A549 (cell line): ENCODE measurements around the gene CARMIL1. TPM values are rescaled to one million over a fixed set of nuclear protein-coding genes. Genes with fewer than 3 reads are reported as not detected.

Experiments used
- ATAC-seq, 2 experiments: fragments of 200-7000 bp in 1 of 2; fragments of >200 bp in 1 of 2; cut with Nextera tagmentation in 1 of 2; cut with Tn5 transposase in 1 of 2; 3 replicates each; pipeline versions ENCODE4 v1.8.0 to v1.9.1; 2018 to 2020; ENCODE audit warnings: mild to moderate bottlenecking in 1 of 2, moderate library complexity in 1 of 2
- CTCF ChIA-PET: fragments of 300-600 bp; sonication (Branson Sonifier 250); formaldehyde crosslinking; extraction: SDS; loops from one replicate; lab custom pipeline; 2021; ENCODE audit warnings: antibody characterized with exemption, inconsistent platforms; lab: Yijun Ruan, JAX
- POLR2A ChIA-PET: fragments of 350-600 bp; formaldehyde crosslinking; extraction: SDS; loops from one replicate; lab custom pipeline; 2021; ENCODE audit warnings: antibody characterized with exemption, inconsistent platforms; lab: Yijun Ruan, JAX
- DNase-seq, 2 experiments: peaks; one replicate each; pipeline versions ENCODE4 v3.0.0 to v3.0.0-alpha.2; 2011 to 2016; ENCODE audit warnings: low read depth in 1 of 2, low spot score in 1 of 2
- FAIRE-seq: peaks from 2 replicates; lab custom pipeline; 2011; peaks lifted over from hg19 to GRCh38; lab: Jason Lieb, UNC
- H3K27ac ChIP-seq, 2 experiments: fragments of >200 bp; sonication (Bioruptor Twin); formaldehyde crosslinking; 3 replicates each; pipeline ENCODE4 v1.5.1; 2016 to 2017
- H3K4me1 ChIP-seq: fragments of >200 bp; sonication (Bioruptor Twin); formaldehyde crosslinking; 3 replicates; pipeline ENCODE4 v1.6.1; 2016
- H3K4me2 ChIP-seq: fragments of >200 bp; sonication (Bioruptor Twin); formaldehyde crosslinking; 3 replicates; pipeline ENCODE4 v1.6.1; 2016
- H3K4me3 ChIP-seq: fragments of >200 bp; sonication (Bioruptor Twin); formaldehyde crosslinking; 3 replicates; pipeline ENCODE4 v1.5.1; 2016
- H3K9me3 ChIP-seq: fragments of >200 bp; sonication (Bioruptor Twin); formaldehyde crosslinking; 3 replicates; pipeline ENCODE4 v1.6.1; 2016
- BHLHE40 ChIP-seq: IDR thresholded peaks from 2 replicates; pipeline ENCODE4 v1.6.1; 2012; ENCODE audit warnings: low read depth, low read length, inconsistent platforms
- CBX2 ChIP-seq: fragments of 200-600 bp; sonication (generic); IDR thresholded peaks from 2 replicates; pipeline ENCODE4 v1.6.1; 2016; ENCODE audit warnings: low read depth, mild to moderate bottlenecking, borderline replicate concordance
- CEBPB ChIP-seq, 2 experiments: fragments of >200 bp in 1 of 2; sonication (Bioruptor Twin) in 1 of 2; formaldehyde crosslinking in 1 of 2; IDR thresholded peaks; 2 replicates each; pipeline ENCODE4 v1.6.1; 2012 to 2016
- CHD2 ChIP-seq: fragments of 150-350 bp; IDR thresholded peaks from 2 replicates; pipeline ENCODE4 v1.6.1; 2014; ENCODE audit warnings: low read length; ENCODE audit not compliant: partially characterized antibody
- CHD4 ChIP-seq: fragments of 200-600 bp; sonication (generic); IDR thresholded peaks from 2 replicates; pipeline ENCODE4 v1.6.1; 2016; ENCODE audit warnings: antibody characterized with exemption, mild to moderate bottlenecking, borderline replicate concordance
- EP300 ChIP-seq, 2 experiments: fragments of >200 bp; sonication (Bioruptor Twin); formaldehyde crosslinking; IDR thresholded peaks; 2 replicates in 1 of 2; 3 replicates in 1 of 2; pipeline ENCODE4 v1.6.1; 2016 to 2017
- FOSB ChIP-seq: fragments of 250-450 bp; sonication (Bioruptor Pico); IDR thresholded peaks from 2 replicates; pipeline ENCODE4 v1.5.0; 2020; ENCODE audit warnings: mild to moderate bottlenecking, moderate library complexity
- FOSL2 ChIP-seq, 2 experiments: fragments of 450-650 bp in 1 of 2; fragments of >200 bp in 1 of 2; sonication (Bioruptor Twin) in 1 of 2; formaldehyde crosslinking; IDR thresholded peaks; 2 replicates each; pipeline versions ENCODE4 v1.5.0 to v1.6.1; 2016 to 2020; ENCODE audit warnings: mild to moderate bottlenecking in 1 of 2, moderate library complexity in 1 of 2
- GATA3 ChIP-seq: IDR thresholded peaks from 2 replicates; pipeline ENCODE4 v1.6.1; 2012; ENCODE audit warnings: borderline replicate concordance
- HDAC2 ChIP-seq: fragments of 200-600 bp; sonication (generic); IDR thresholded peaks from 2 replicates; pipeline ENCODE4 v1.6.1; 2016
- HEYL ChIP-seq: fragments of 250-450 bp; sonication (Bioruptor Pico); IDR thresholded peaks from 2 replicates; pipeline ENCODE4 v1.8.0; 2021; ENCODE audit warnings: mild to moderate bottlenecking, moderate library complexity
- HOXB5 ChIP-seq: fragments of 250-450 bp; sonication (Bioruptor Pico); IDR thresholded peaks from 2 replicates; pipeline ENCODE4 v1.5.0; 2020; ENCODE audit warnings: mild to moderate bottlenecking, moderate library complexity
- JUNB ChIP-seq: fragments of >200 bp; sonication (Bioruptor Twin); formaldehyde crosslinking; IDR thresholded peaks from 2 replicates; pipeline ENCODE4 v1.6.1; 2016
- KDM1A ChIP-seq: fragments of 200-600 bp; sonication (generic); IDR thresholded peaks from 2 replicates; pipeline ENCODE4 v1.6.1; 2016; ENCODE audit warnings: low read depth, mild to moderate bottlenecking
- MAZ ChIP-seq: fragments of 150-350 bp; IDR thresholded peaks from 2 replicates; pipeline ENCODE4 v1.6.1; 2014; ENCODE audit warnings: antibody characterized with exemption, low read depth, low read length, borderline replicate concordance
- MYC ChIP-seq: IDR thresholded peaks from 2 replicates; pipeline ENCODE4 v1.6.1; 2012; ENCODE audit warnings: mild to moderate bottlenecking, inconsistent platforms, low read length, improper control_type of control experiment, borderline replicate concordance
- NPAS2 ChIP-seq: fragments of 250-450 bp; sonication (Bioruptor Pico); IDR thresholded peaks from 2 replicates; pipeline ENCODE4 v1.8.0; 2022; ENCODE audit warnings: mild to moderate bottlenecking, moderate library complexity, borderline replicate concordance
- NR3C1 ChIP-seq: fragments of >200 bp; sonication (Bioruptor Twin); formaldehyde crosslinking; IDR thresholded peaks from 3 replicates; pipeline ENCODE4 v1.6.1; 2017
- POLR2AphosphoS2 ChIP-seq: conservative IDR thresholded peaks from 2 replicates; pipeline ENCODE4 v1.6.1; 2012; ENCODE audit warnings: low read length, improper control_type of control experiment, inconsistent platforms
- RCOR1 ChIP-seq: fragments of 150-350 bp; IDR thresholded peaks from 2 replicates; pipeline ENCODE4 v1.6.1; 2014; ENCODE audit warnings: antibody characterized with exemption, low read length, low read depth
- RFX5 ChIP-seq: fragments of 450-650 bp; IDR thresholded peaks from 2 replicates; pipeline ENCODE4 v1.7.1; 2014; ENCODE audit warnings: antibody characterized with exemption, mild to moderate bottlenecking, moderate library complexity
- SREBF2 ChIP-seq: fragments of 450-650 bp; IDR thresholded peaks from 2 replicates; pipeline ENCODE4 v1.6.1; 2014; ENCODE audit warnings: mild to moderate bottlenecking, moderate library complexity
- TFCP2L1 ChIP-seq: fragments of 250-450 bp; sonication (Bioruptor Pico); IDR thresholded peaks from 2 replicates; pipeline ENCODE4 v1.5.0; 2021; ENCODE audit warnings: mild to moderate bottlenecking
- ZC3H11A ChIP-seq: fragments of 450-650 bp; IDR thresholded peaks from 2 replicates; pipeline ENCODE4 v1.6.1; 2014; ENCODE audit warnings: antibody characterized with exemption, mild to moderate bottlenecking
- ZFP36 ChIP-seq: fragments of 450-650 bp; IDR thresholded peaks from 2 replicates; pipeline ENCODE4 v1.6.1; 2014; ENCODE audit warnings: borderline replicate concordance; ENCODE audit not compliant: partially characterized antibody
- ZNF302 ChIP-seq: fragments of 250-450 bp; sonication (Bioruptor Pico); IDR thresholded peaks from 2 replicates; pipeline ENCODE4 v1.9.0; 2021; ENCODE audit warnings: inconsistent platforms, mild to moderate bottlenecking, moderate library complexity
- WGBS: methylation state at CpG from one replicate; pipeline ENCODE4 v1.1.6; 2017; ENCODE audit errors: missing lambda C conversion rate; 5-methylcytosine and 5-hydroxymethylcytosine counted together
- polyA plus RNA-seq, 4 experiments: library from polyadenylated mRNA; depleted of rRNA in 3 of 4; stranded (reverse); fragments of >200 nt; fragmentation: RNase III in 1 of 4; extraction: RNeasy Plus Mini Kit Qiagen cat#74134 plus additional on column Dnase treatment in 1 of 4; gene quantifications; 2 replicates in 3 of 4; 3 replicates in 1 of 4; pipeline ENCODE4 v1.2.3, GENCODE V29; 2011 to 2017
- TF ChIP-seq, protein P1 (sequence below): fragments of >200 bp; sonication (Bioruptor Twin); formaldehyde crosslinking; IDR thresholded peaks from 3 replicates; pipeline ENCODE4 v1.5.1; 2016
- TF ChIP-seq, protein P2 (sequence below): IDR thresholded peaks from 2 replicates; pipeline ENCODE4 v1.6.1; 2012; ENCODE audit warnings: low read depth, borderline replicate concordance
- TF ChIP-seq, protein P3 (sequence below): fragments of 150-350 bp; IDR thresholded peaks from 2 replicates; pipeline ENCODE4 v1.6.1; 2014; ENCODE audit warnings: low read depth, mild to moderate bottlenecking, low read length

CARMIL1 gene
- polyA plus RNA-seq, 2 of the 4 experiments (the other 2 are of a cell fraction), result 11.5 to 11.8 TPM

DNA sequence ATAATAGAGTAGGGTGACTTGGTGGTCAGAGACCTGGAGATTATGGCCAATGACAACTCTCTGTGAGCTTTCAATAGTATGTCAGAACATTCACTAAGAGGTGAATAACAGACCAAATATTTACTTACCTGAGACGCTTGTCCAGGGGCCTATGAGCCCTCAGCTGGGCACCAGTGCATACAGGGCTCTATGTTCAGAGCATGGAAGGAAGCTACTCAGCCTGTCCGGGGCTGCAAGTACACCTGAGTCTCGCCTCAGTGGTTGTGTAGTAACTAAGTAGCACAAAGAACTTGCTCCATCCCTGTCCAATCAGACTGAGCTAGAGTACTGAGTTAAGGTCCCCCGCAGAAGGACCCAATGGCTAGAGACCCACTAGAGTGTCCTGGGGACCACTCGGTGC is 361.3 kb downstream of the CARMIL1 start:
- peak overlapping the region; percentile 26 to 81; a peak in 3 of 6 replicates for H3K27ac ChIP-seq
- FAIRE-seq (no peak), ATAC-seq (no peak), DNase-seq (no peak)
- TF ChIP-seq CBX2 (no peak), ZFP36 (no peak), HOXB5 (CRISPR knock-in tag) (no peak), CHD4 (no peak), SREBF2 (no peak), MYC (no peak), EP300 (IDR thresholded peaks at IDR 0.05) (no peak), FOSB (no peak), NPAS2 (CRISPR knock-in tag) (no peak), NR3C1 (no peak), HDAC2 (no peak), POLR2AphosphoS2 (no peak)
- no peak overlapping the region for H3K4me2 ChIP-seq
- ChIA-PET POLR2A (interaction anchor here (0.5 kb wide), 1 partner anchor 447 kb away, joined by 7 read pairs; no protein-coding TSS in a partner anchor), CTCF (no interaction called here)
- H3K4me3 ChIP-seq, result no peak overlapping the region
- H3K9me3 ChIP-seq, result no peaks in the 10 kb centered on the region
- peaks cover 50% of the 10 kb centered on the region for H3K4me1 ChIP-seq
- WGBS, result 61% methylated on average over 5 of the region's 5 CpGs

DNA sequence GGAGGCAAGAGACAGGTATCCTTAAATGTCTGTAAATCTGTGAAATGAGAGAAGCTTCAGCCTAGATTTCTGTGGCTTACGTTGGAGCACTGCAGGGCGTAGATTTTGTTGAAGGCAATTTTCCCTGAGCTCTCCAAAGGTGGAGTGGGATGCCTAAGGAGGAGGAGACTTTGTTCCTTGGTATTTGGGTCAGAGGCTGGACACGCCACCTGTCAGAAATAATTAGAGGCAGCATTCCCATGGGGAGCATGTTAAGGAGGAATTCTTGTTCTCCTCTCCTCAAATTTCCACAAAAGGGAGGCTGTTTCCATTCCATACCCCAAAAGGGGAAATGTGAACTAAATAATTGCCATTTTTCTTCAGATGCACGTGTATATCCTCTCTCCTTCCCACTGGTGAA is 361.7 kb downstream of the CARMIL1 start:
- ATAC-seq (no peak), FAIRE-seq (no peak), DNase-seq (no peak)
- no peaks in the 10 kb centered on the region for H3K9me3 ChIP-seq
- POLR2A ChIA-PET, result no interaction called here
- TF ChIP-seq CHD2 (no peak), ZC3H11A (no peak), CEBPB (IDR thresholded peaks at IDR 0.05) (no peak), HEYL (no peak)
- peak overlapping the region; percentile 67 to 81; a peak in 5 of 6 replicates for H3K27ac ChIP-seq
- no peak overlapping the region for H3K4me3 ChIP-seq
- no peak overlapping the region for H3K4me2 ChIP-seq
- H3K4me1 ChIP-seq, result peaks cover 45% of the 10 kb centered on the region
- 90% methylated on average over 4 of the region's 4 CpGs for WGBS
- CTCF ChIA-PET, result no interaction called here

DNA sequence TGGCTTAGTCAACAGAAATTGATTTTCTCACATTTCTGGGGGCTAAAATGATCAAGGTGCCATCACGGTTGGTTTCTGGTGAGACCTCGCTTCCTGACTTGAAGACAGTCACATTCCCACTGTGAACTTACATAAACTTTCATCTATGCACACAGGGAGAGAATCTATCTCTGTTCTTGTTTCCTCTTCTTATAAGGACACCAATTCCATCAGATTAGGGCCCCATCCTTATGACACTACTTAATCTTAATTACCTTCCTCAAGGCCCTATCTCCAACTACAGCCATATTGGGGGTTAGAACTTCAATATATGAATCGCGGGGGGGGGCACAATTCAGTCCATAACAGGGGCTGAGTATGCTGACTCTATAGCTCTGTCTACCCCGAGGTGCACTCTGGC is 362.2 kb downstream of the CARMIL1 start:
- no peak overlapping the region for H3K4me3 ChIP-seq
- 58% methylated on average over 5 of the region's 5 CpGs for WGBS
- peak overlapping the region; percentile 74 for H3K4me2 ChIP-seq
- DNase-seq, result no peak
- peak overlapping the region; percentile 67 to 81 for H3K27ac ChIP-seq
- ChIA-PET CTCF (interaction anchor here (0.8 kb wide), 1 partner anchor 85 kb away, joined by 6 read pairs; no protein-coding TSS in a partner anchor), POLR2A (no interaction called here)
- TF ChIP-seq BHLHE40, result no peak
- TF ChIP-seq GATA3, result no peak
- no peak for TF ChIP-seq EP300 (IDR thresholded peaks at IDR 0.05)
- no peak for TF ChIP-seq ZFP36
- no peak for TF ChIP-seq KDM1A
- TF ChIP-seq JUNB, result no peak
- no peak for TF ChIP-seq POLR2AphosphoS2
- no peak for TF ChIP-seq FOSL2 (IDR thresholded peaks at IDR 0.05)
- TF ChIP-seq FOSL2 (CRISPR knock-in tag; IDR thresholded peaks at IDR 0.05), result no peak
- TF ChIP-seq, protein P1, sequence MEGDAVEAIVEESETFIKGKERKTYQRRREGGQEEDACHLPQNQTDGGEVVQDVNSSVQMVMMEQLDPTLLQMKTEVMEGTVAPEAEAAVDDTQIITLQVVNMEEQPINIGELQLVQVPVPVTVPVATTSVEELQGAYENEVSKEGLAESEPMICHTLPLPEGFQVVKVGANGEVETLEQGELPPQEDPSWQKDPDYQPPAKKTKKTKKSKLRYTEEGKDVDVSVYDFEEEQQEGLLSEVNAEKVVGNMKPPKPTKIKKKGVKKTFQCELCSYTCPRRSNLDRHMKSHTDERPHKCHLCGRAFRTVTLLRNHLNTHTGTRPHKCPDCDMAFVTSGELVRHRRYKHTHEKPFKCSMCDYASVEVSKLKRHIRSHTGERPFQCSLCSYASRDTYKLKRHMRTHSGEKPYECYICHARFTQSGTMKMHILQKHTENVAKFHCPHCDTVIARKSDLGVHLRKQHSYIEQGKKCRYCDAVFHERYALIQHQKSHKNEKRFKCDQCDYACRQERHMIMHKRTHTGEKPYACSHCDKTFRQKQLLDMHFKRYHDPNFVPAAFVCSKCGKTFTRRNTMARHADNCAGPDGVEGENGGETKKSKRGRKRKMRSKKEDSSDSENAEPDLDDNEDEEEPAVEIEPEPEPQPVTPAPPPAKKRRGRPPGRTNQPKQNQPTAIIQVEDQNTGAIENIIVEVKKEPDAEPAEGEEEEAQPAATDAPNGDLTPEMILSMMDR, result no peak
- no peak for TF ChIP-seq HDAC2
- TF ChIP-seq RCOR1, result no peak
- TF ChIP-seq RFX5, result no peak
- no peak for TF ChIP-seq MAZ
- no peak for TF ChIP-seq TFCP2L1 (CRISPR knock-in tag)
- no peak for TF ChIP-seq NR3C1
- TF ChIP-seq, protein P2, sequence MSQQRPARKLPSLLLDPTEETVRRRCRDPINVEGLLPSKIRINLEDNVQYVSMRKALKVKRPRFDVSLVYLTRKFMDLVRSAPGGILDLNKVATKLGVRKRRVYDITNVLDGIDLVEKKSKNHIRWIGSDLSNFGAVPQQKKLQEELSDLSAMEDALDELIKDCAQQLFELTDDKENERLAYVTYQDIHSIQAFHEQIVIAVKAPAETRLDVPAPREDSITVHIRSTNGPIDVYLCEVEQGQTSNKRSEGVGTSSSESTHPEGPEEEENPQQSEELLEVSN, result no peak
- TF ChIP-seq, protein P3, sequence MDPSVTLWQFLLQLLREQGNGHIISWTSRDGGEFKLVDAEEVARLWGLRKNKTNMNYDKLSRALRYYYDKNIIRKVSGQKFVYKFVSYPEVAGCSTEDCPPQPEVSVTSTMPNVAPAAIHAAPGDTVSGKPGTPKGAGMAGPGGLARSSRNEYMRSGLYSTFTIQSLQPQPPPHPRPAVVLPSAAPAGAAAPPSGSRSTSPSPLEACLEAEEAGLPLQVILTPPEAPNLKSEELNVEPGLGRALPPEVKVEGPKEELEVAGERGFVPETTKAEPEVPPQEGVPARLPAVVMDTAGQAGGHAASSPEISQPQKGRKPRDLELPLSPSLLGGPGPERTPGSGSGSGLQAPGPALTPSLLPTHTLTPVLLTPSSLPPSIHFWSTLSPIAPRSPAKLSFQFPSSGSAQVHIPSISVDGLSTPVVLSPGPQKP, result no peak
- no peak for TF ChIP-seq ZNF302 (CRISPR knock-in tag)
- no peak for FAIRE-seq
- peaks cover 40% of the 10 kb centered on the region for H3K4me1 ChIP-seq
- no peaks in the 10 kb centered on the region for H3K9me3 ChIP-seq
- no peak for ATAC-seq
